Endothelial cell of umbilical vein (primary cell): Measurements from ENCODE around the gene TREH.

ENCODE experiments used
- EZH2 ChIP-seq: IDR thresholded peaks from 2 replicates; pipeline ENCODE4 v1.6.1; 2012; ENCODE audit warnings: borderline replicate concordance, low read depth, mild to moderate bottlenecking, moderate library complexity, low read length, inconsistent platforms; ENCODE audit not compliant: severe bottlenecking
- JUN ChIP-seq: IDR thresholded peaks from 2 replicates; pipeline ENCODE4 v1.6.1; 2011; ENCODE audit warnings: borderline replicate concordance, low read depth; ENCODE audit not compliant: insufficient read length, insufficient read depth
- MAX ChIP-seq: IDR thresholded peaks from 2 replicates; pipeline ENCODE4 v1.6.1; 2011; ENCODE audit not compliant: insufficient read depth, insufficient read length
- MYC ChIP-seq: IDR thresholded peaks from one replicate; pipeline ENCODE4 v1.6.1; 2011; ENCODE audit warnings: mild to moderate bottlenecking, low read depth, low read length
- POLR2A ChIP-seq: IDR thresholded peaks from 2 replicates; pipeline ENCODE4 v1.6.1; 2012; ENCODE audit warnings: low read depth, mild to moderate bottlenecking, control low read depth, low read length
- POLR2AphosphoS5 ChIP-seq: IDR thresholded peaks from 2 replicates; pipeline ENCODE4 v1.6.1; 2012; ENCODE audit warnings: low read depth, mild to moderate bottlenecking, control low read depth, low read length, moderate library complexity; ENCODE audit not compliant: insufficient read depth
- TF ChIP-seq, protein P1 (sequence below), 2 donors: IDR thresholded peaks; 1 replicate in 1 of 2; 2 replicates in 1 of 2; pipeline ENCODE4 v1.5.1; 2011; ENCODE audit warnings: low read length in 2 of 2, mild to moderate bottlenecking in 2 of 2, moderate library complexity in 2 of 2, control low read depth in 1 of 2, inconsistent platforms in 1 of 2, low read depth in 1 of 2; ENCODE audit not compliant: insufficient read depth in 1 of 2; ENCODE audit errors: extremely low read depth in 1 of 2

- TF ChIP-seq MAX (no peak), POLR2A (no peak), MYC (no peak), EZH2 (no peak), POLR2AphosphoS5 (no peak), JUN (no peak)
- TF ChIP-seq, protein P1, sequence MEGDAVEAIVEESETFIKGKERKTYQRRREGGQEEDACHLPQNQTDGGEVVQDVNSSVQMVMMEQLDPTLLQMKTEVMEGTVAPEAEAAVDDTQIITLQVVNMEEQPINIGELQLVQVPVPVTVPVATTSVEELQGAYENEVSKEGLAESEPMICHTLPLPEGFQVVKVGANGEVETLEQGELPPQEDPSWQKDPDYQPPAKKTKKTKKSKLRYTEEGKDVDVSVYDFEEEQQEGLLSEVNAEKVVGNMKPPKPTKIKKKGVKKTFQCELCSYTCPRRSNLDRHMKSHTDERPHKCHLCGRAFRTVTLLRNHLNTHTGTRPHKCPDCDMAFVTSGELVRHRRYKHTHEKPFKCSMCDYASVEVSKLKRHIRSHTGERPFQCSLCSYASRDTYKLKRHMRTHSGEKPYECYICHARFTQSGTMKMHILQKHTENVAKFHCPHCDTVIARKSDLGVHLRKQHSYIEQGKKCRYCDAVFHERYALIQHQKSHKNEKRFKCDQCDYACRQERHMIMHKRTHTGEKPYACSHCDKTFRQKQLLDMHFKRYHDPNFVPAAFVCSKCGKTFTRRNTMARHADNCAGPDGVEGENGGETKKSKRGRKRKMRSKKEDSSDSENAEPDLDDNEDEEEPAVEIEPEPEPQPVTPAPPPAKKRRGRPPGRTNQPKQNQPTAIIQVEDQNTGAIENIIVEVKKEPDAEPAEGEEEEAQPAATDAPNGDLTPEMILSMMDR (IDR thresholded peaks at IDR 0.05; ENCODE audit: extremely low read depth in 1 of 2, insufficient read depth in 1 of 2, low read depth in 1 of 2, low read length in 2 of 2): no peak
Measured at GRCh38 chr11:118679483-118679882, at the start of gene TREH.
